ENCODE measurements around the gene CBFA2T2.

DNA sequence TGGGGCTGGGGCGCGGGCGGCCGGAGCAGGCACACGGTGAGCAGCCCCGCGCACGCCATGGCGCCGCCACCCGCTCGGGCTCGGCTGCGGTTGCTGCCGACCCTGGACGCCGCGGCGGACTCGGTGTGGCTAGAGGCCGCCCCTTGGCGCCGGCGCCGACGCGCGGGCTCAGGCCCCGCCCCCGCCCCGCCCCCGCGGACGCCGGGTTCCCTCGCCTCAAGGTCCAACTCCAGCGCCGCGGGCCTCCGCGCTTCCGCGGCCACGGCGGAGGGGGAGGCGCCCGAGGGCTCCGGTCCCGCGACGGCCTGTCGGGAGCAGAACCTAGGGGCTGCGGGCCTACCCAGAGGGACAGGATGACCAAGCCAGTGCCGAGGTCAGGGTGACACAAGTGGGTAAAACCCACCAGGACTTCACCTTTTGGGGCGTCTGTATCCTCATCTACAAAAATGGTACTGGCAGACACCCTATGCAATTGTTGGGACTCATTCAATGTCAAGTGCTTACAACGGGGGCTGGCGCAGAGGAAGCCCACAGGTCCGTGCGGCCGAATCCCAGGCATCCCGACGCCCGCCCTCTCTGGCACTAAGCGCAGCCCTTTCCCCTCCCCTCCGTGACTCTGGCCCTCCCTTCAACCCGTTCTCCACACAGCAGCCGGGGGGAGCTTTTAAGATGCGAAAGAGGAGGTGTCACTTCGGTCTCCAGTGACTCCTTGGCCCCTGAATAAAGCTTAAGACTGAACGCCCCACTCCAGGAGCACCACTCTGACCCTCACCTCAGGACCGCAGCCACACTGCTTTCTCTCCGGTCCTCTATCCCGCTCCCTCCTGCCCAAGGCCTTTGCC is 184.6 kb downstream of the CBFA2T2 start, which contains the start of gene NECAB3:
- TF ChIP-seq CTCF (IDR thresholded peaks at IDR 0.05), result no peak
- peak; percentile 50 to 56 for TF ChIP-seq POLR2A (IDR thresholded peaks at IDR 0.05)
